K562 (cell line): ENCODE measurements around the gene CNP. TPM values are rescaled to one million over a fixed set of nuclear protein-coding genes. Genes with fewer than 3 reads are reported as not detected.

Experiments
- PKNOX1 ChIP-seq: fragments of 450-650 bp; IDR thresholded peaks from 2 replicates; pipeline ENCODE4 v1.6.1; 2016
- TCF15 ChIP-seq: fragments of 250-450 bp; sonication (Bioruptor Pico); IDR thresholded peaks from 2 replicates; pipeline ENCODE4 v1.8.0; 2022; ENCODE audit warnings: moderate library complexity, mild to moderate bottlenecking, inconsistent platforms
- ZNF75A ChIP-seq: fragments of 450-650 bp; formaldehyde crosslinking; IDR thresholded peaks from 2 replicates; pipeline ENCODE4 v1.4.0; 2020; ENCODE audit warnings: mild to moderate bottlenecking
- polyA plus RNA-seq, 8 experiments: library from polyadenylated mRNA; depleted of rRNA in 4 of 8; stranded (reverse) in 5 of 8; unstranded in 3 of 8; fragments of >200 nt; fragmentation: Nextera tagmentation in 2 of 8; fragmentation: Illumina TruSeq in 1 of 8; extraction: Ambion mirVana in 2 of 8; extraction: Trizol in 1 of 8; gene quantifications; 2 replicates each; pipeline versions ENCODE4 v1.2.1 to v1.2.3, GENCODE V29; 2011 to 2014; ENCODE audit warnings: inconsistent platforms in 1 of 8, missing spikeins in 1 of 8
- total RNA-seq, 7 experiments: library from RNA; depleted of rRNA in 6 of 7; stranded (reverse); fragments of >200 nt in 6 of 7; fragmentation: Illumina TruSeq in 2 of 7; extraction: Trizol in 2 of 7; gene quantifications; 2 replicates each; pipeline versions ENCODE4 v1.2.1 to v1.2.3, GENCODE V29; 2011 to 2021; ENCODE audit warnings: low replicate concordance in 1 of 7
- TF ChIP-seq, protein P1 (sequence below): fragments of 200-600 bp; sonication (generic); IDR thresholded peaks from one replicate; pipeline ENCODE4 v1.6.1; 2012; ENCODE audit warnings: mild to moderate bottlenecking, low read depth, low read length, inconsistent platforms

The CNP gene
- total and polyA plus RNA-seq, 9 of the 15 experiments (the other 6 are each of a cell fraction or from before 2014, with no cell fraction given), result 1.7 to 52.0 (median 29.1) TPM

DNA sequence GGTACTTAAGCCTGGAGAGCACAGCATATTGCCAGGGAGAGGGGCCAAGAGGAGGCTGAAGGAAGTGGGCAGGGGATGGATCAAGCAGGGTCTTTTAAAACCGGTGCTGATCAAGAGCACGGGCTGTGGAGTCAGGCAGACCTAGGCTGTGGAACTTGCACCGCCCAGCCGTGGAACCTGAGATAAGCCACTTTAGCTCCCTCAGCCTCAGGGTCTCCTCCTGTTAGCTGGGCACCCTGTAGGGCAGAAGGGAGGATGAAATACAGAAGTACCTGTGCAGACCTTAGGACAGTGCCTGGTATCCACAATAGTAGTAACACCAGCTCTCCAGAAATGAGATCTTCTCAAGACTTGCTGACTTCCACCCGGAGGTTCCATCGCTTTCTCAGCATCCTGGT is 26.9 kb upstream of the CNP start (continued):
- no peak for TF ChIP-seq PKNOX1
- TF ChIP-seq ZNF75A (CRISPR knock-in tag), result no peak
- TF ChIP-seq, protein P1, sequence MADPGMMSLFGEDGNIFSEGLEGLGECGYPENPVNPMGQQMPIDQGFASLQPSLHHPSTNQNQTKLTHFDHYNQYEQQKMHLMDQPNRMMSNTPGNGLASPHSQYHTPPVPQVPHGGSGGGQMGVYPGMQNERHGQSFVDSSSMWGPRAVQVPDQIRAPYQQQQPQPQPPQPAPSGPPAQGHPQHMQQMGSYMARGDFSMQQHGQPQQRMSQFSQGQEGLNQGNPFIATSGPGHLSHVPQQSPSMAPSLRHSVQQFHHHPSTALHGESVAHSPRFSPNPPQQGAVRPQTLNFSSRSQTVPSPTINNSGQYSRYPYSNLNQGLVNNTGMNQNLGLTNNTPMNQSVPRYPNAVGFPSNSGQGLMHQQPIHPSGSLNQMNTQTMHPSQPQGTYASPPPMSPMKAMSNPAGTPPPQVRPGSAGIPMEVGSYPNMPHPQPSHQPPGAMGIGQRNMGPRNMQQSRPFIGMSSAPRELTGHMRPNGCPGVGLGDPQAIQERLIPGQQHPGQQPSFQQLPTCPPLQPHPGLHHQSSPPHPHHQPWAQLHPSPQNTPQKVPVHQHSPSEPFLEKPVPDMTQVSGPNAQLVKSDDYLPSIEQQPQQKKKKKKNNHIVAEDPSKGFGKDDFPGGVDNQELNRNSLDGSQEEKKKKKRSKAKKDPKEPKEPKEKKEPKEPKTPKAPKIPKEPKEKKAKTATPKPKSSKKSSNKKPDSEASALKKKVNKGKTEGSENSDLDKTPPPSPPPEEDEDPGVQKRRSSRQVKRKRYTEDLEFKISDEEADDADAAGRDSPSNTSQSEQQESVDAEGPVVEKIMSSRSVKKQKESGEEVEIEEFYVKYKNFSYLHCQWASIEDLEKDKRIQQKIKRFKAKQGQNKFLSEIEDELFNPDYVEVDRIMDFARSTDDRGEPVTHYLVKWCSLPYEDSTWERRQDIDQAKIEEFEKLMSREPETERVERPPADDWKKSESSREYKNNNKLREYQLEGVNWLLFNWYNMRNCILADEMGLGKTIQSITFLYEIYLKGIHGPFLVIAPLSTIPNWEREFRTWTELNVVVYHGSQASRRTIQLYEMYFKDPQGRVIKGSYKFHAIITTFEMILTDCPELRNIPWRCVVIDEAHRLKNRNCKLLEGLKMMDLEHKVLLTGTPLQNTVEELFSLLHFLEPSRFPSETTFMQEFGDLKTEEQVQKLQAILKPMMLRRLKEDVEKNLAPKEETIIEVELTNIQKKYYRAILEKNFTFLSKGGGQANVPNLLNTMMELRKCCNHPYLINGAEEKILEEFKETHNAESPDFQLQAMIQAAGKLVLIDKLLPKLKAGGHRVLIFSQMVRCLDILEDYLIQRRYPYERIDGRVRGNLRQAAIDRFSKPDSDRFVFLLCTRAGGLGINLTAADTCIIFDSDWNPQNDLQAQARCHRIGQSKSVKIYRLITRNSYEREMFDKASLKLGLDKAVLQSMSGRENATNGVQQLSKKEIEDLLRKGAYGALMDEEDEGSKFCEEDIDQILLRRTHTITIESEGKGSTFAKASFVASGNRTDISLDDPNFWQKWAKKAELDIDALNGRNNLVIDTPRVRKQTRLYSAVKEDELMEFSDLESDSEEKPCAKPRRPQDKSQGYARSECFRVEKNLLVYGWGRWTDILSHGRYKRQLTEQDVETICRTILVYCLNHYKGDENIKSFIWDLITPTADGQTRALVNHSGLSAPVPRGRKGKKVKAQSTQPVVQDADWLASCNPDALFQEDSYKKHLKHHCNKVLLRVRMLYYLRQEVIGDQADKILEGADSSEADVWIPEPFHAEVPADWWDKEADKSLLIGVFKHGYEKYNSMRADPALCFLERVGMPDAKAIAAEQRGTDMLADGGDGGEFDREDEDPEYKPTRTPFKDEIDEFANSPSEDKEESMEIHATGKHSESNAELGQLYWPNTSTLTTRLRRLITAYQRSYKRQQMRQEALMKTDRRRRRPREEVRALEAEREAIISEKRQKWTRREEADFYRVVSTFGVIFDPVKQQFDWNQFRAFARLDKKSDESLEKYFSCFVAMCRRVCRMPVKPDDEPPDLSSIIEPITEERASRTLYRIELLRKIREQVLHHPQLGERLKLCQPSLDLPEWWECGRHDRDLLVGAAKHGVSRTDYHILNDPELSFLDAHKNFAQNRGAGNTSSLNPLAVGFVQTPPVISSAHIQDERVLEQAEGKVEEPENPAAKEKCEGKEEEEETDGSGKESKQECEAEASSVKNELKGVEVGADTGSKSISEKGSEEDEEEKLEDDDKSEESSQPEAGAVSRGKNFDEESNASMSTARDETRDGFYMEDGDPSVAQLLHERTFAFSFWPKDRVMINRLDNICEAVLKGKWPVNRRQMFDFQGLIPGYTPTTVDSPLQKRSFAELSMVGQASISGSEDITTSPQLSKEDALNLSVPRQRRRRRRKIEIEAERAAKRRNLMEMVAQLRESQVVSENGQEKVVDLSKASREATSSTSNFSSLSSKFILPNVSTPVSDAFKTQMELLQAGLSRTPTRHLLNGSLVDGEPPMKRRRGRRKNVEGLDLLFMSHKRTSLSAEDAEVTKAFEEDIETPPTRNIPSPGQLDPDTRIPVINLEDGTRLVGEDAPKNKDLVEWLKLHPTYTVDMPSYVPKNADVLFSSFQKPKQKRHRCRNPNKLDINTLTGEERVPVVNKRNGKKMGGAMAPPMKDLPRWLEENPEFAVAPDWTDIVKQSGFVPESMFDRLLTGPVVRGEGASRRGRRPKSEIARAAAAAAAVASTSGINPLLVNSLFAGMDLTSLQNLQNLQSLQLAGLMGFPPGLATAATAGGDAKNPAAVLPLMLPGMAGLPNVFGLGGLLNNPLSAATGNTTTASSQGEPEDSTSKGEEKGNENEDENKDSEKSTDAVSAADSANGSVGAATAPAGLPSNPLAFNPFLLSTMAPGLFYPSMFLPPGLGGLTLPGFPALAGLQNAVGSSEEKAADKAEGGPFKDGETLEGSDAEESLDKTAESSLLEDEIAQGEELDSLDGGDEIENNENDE, result no peak
- TF ChIP-seq TCF15 (CRISPR knock-in tag), result no peak
